ENCODE results near the gene TTLL5.

- TF ChIP-seq CTCF (conservative IDR thresholded peaks at IDR 0.05 in 1 of 2, IDR thresholded peaks at IDR 0.05 in 1 of 2; ENCODE audit: low read depth in 1 of 2, low read length in 2 of 2) = no peak
- TF ChIP-seq EZH2 (IDR thresholded peaks at IDR 0.05; ENCODE audit: low read length, missing control alignments) = no peak
Measured at GRCh38 chr14:75970989-75971388, 309.9 kb downstream of the TTLL5 start.
